ENCODE measurements around the gene ASXL1. TPM values are rescaled to one million over a fixed set of nuclear protein-coding genes. Genes with fewer than 3 reads are reported as not detected.

The ASXL1 gene
- total RNA-seq, 2 donors from 2014 or later, result 38.8 to 40.4 TPM

DNA sequence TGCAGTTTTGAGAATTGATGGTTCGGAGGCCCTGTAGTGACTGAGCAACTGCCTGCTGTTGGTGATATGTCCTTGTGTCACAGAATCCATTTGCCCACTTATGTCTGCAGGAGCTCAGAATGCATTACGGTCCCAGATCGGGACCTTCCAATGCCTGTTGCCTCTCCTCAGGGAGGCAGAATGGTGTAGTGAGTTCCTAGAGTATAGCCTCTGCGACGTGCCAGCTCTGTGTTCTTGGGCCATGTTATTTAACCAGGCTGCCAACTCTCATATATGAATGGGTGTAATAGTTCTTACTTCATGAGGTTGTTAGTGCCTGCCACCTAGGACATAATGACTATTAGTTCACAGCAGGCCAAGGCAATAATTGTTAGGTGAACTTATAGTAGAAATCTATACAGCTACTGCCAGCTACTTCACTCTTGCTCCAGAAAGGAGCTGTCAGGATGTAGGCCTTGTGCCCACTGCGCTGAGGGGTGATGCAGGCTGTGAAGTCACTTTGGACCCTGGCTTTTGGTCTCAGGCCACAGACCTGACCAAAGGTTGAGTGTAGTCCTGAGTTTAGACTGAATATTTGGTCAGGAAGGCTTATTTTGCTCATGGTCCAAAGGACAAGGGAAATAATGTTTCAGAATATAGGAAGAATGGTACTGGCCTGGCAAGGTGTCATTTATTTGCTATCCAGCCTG lies 82.1 kb downstream of the ASXL1 start:
- intact Hi-C loops (cut with DNase I), result no loop called here
- Histone ChIP-seq H3K4me1 (no peaks in the 10 kb centered on the region), H3K9ac (ENCODE audit: low read depth in 2 of 2, low read length in 2 of 2) (no peak overlapping the region), H3K9me3 (no peaks in the 10 kb centered on the region), H3K27me3 (no peaks in the 10 kb centered on the region), H3K4me3 (no peak overlapping the region), H3K36me3 (peaks cover 24% of the 10 kb centered on the region), H3K27ac (no peak overlapping the region)
- no peak for TF ChIP-seq CTCF (IDR thresholded peaks at IDR 0.05)
- DNase-seq, result no peak

- no peaks in the 10 kb centered on the region for H3K27me3 ChIP-seq
- no peaks in the 10 kb centered on the region for H3K9me3 ChIP-seq
- H3K4me3 ChIP-seq, result no peak overlapping the region
- intact Hi-C loops (cut with DNase I), result no loop called here
- H3K36me3 ChIP-seq, result peaks cover 19% of the 10 kb centered on the region
- no peak for DNase-seq
- no peaks in the 10 kb centered on the region for H3K4me1 ChIP-seq
- no peak overlapping the region for H3K27ac ChIP-seq
- TF ChIP-seq CTCF (IDR thresholded peaks at IDR 0.05), result no peak
- no peak overlapping the region for H3K9ac ChIP-seq (ENCODE audit: low read depth in 2 of 2, low read length in 2 of 2)
Measured at GRCh38 chr20:32440758-32441078, 82.6 kb downstream of the ASXL1 start.

- H3K4me1 ChIP-seq, result no peaks in the 10 kb centered on the region
- intact Hi-C loops (cut with DNase I), result no loop called here
- H3K9me3 ChIP-seq, result no peaks in the 10 kb centered on the region
- no peak for DNase-seq
- TF ChIP-seq CTCF (IDR thresholded peaks at IDR 0.05), result no peak
- peaks cover 17% of the 10 kb centered on the region for H3K36me3 ChIP-seq
- no peak overlapping the region for H3K9ac ChIP-seq (ENCODE audit: low read depth in 2 of 2, low read length in 2 of 2)
- no peak overlapping the region for H3K4me3 ChIP-seq
- no peak overlapping the region for H3K27ac ChIP-seq
- H3K27me3 ChIP-seq, result no peaks in the 10 kb centered on the region
Measured at GRCh38 chr20:32441638-32442037, 83.5 kb downstream of the ASXL1 start.

- Histone ChIP-seq H3K4me3 (no peak overlapping the region), H3K4me1 (no peaks in the 10 kb centered on the region), H3K27ac (no peak overlapping the region), H3K36me3 (peaks cover 20% of the 10 kb centered on the region), H3K27me3 (no peaks in the 10 kb centered on the region), H3K9me3 (no peaks in the 10 kb centered on the region), H3K9ac (ENCODE audit: low read depth in 2 of 2, low read length in 2 of 2) (no peak overlapping the region)
- no peak for TF ChIP-seq CTCF (IDR thresholded peaks at IDR 0.05)
- intact Hi-C loops (cut with DNase I), result no loop called here
- no peak for DNase-seq
Measured at GRCh38 chr20:32442630-32443373, 84.7 kb downstream of the ASXL1 start.

GRCh38 chr20:32443386-32443974 lies 85.3 kb downstream of the ASXL1 start:
- H3K36me3 ChIP-seq, result peaks cover 20% of the 10 kb centered on the region
- H3K9ac ChIP-seq (ENCODE audit: low read depth in 2 of 2, low read length in 2 of 2), result no peak overlapping the region
- TF ChIP-seq CTCF (IDR thresholded peaks at IDR 0.05), result no peak
- H3K27me3 ChIP-seq, result no peaks in the 10 kb centered on the region
- no peak overlapping the region for H3K4me3 ChIP-seq
- H3K9me3 ChIP-seq, result no peaks in the 10 kb centered on the region
- intact Hi-C loops (cut with DNase I), result no loop called here
- no peak for DNase-seq
- no peaks in the 10 kb centered on the region for H3K4me1 ChIP-seq
- no peak overlapping the region for H3K27ac ChIP-seq

All from colonic mucosa (tissue), 4 donors.